Caco-2 (cell line): ENCODE data around the gene BPIFA1. TPM values are rescaled to one million over a fixed set of nuclear protein-coding genes. Genes with fewer than 3 reads are reported as not detected.

ENCODE experiments used
- BruUV-seq: library from RNA; stranded (reverse); fragments of 400-500 nt; replicated peaks from 2 replicates; lab custom pipeline; 2021; lab: Mats Ljungman, UMichigan
- CTCF ChIA-PET: fragments of 300-600 bp; sonication (Branson Sonifier 250); formaldehyde crosslinking; loops from one replicate; lab custom pipeline; 2022; ENCODE audit warnings: antibody characterized with exemption; lab: Charles Lee
- POLR2A ChIA-PET: fragments of 300-600 bp; sonication (Branson Sonifier 250); formaldehyde crosslinking; loops from one replicate; lab custom pipeline; 2022; ENCODE audit warnings: antibody characterized with exemption; lab: Charles Lee
- DNase-seq, 2 experiments: peaks; one replicate each; pipeline versions ENCODE4 v3.0.0 to v3.0.0-alpha.2; 2020 to 2022
- H3K27me3 ChIP-seq: replicated peaks from 2 replicates; pipeline ENCODE4 v1.6.0; 2011; ENCODE audit warnings: low read length; ENCODE audit not compliant: control insufficient read depth, insufficient read depth
- H3K36me3 ChIP-seq: 2 replicates; pipeline ENCODE4 v1.5.1; 2011; ENCODE audit warnings: low read length; ENCODE audit not compliant: control insufficient read depth, insufficient read depth
- H3K4me1 ChIP-seq: fragments of 250-450 bp; sonication (Bioruptor Pico); 2 replicates; pipeline ENCODE4 v1.5.1; 2020; ENCODE audit warnings: mild to moderate bottlenecking
- H3K4me3 ChIP-seq: 2 replicates; pipeline ENCODE4 v1.5.1; 2011; ENCODE audit warnings: low read depth, mild to moderate bottlenecking, control low read depth, low read length
- H3K9me3 ChIP-seq: fragments of 250-450 bp; sonication (Bioruptor Pico); 2 replicates; pipeline ENCODE4 v1.5.1; 2020; ENCODE audit warnings: mild to moderate bottlenecking, moderate library complexity
- H3K27ac Mint-ChIP-seq: one replicate; pipeline ENCODE4 v1.8.0; 2022; ENCODE audit warnings: mixed read lengths; ENCODE audit not compliant: unreplicated experiment
- H3K27me3 Mint-ChIP-seq: one replicate; pipeline ENCODE4 v1.8.0; 2022; ENCODE audit warnings: mixed read lengths; ENCODE audit not compliant: insufficient read depth, unreplicated experiment
- H3K36me3 Mint-ChIP-seq: one replicate; pipeline ENCODE4 v1.8.0; 2022; ENCODE audit warnings: mild to moderate bottlenecking, mixed read lengths; ENCODE audit not compliant: insufficient read depth, unreplicated experiment
- H3K4me1 Mint-ChIP-seq: one replicate; pipeline ENCODE4 v1.8.0; 2022; ENCODE audit warnings: low read depth, mixed read lengths; ENCODE audit not compliant: unreplicated experiment
- H3K4me3 Mint-ChIP-seq: one replicate; pipeline ENCODE4 v1.8.0; 2022; ENCODE audit warnings: mild to moderate bottlenecking, moderate library complexity, mixed read lengths; ENCODE audit not compliant: unreplicated experiment
- H3K9me3 Mint-ChIP-seq: one replicate; pipeline ENCODE4 v1.8.0; 2022; ENCODE audit warnings: mixed read lengths; ENCODE audit not compliant: unreplicated experiment
- intact Hi-C: fragments of 100-400 bp; cut with micrococcal nuclease; formaldehyde crosslinking; loops from one replicate; pipeline ENCODE4 v1.10.0; 2022; ENCODE audit not compliant: unreplicated experiment
- total RNA-seq: library from RNA; stranded (reverse); gene quantifications from 2 replicates; pipeline ENCODE4 v1.2.3, GENCODE V29; 2022
- TF ChIP-seq, protein P1 (sequence below), 2 experiments: fragments of 200-600 bp in 1 of 2; IDR thresholded peaks; 1 replicate in 1 of 2; 2 replicates in 1 of 2; pipeline versions ENCODE4 v1.5.1 to v1.8.0; 2011 to 2022; ENCODE audit warnings: antibody characterized with exemption in 1 of 2, control low read depth in 1 of 2, inconsistent platforms in 1 of 2, low read depth in 1 of 2, low read length in 1 of 2, mild to moderate bottlenecking in 1 of 2, moderate library complexity in 1 of 2; ENCODE audit not compliant: insufficient read depth in 1 of 2, severe bottlenecking in 1 of 2, unreplicated experiment in 1 of 2

BPIFA1 gene
- total RNA-seq, 1 experiment from 2014 or later = not detected

DNA sequence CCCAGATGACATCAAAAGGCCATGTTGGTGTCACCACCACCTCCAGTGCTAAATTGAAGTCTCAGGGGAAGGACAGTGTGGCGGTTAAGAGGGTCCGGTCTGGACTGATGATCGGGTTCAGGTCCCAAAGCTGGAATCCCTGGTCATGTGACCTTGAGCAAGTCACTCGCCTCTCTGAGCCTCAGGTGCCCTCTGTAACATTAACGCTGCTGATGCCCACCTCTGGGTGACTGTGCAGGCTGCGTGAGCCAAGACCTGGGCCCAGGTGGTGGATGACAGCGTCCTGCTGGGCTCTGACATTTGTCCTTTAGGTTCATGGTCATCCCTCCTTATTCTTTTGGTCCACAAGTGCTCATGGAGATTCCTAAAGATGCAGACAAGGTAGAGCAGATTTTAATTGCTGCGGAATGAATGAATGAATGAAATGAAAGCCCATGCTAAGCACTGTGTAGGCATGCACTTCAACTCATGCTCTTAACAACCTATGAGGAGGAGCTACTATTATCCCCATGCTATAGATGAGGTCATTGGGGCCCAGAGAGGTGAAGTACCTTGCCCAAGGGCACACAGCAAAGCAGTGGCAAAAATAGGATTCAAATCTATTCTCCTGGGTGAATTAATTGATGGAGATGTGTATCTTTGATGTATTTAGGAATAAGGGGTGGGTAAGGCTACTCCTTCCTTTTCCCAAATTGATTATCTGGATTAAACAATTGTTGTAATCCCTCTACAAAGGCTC, 46.6 kb downstream of the BPIFA1 start:
- TF ChIP-seq, protein P1, sequence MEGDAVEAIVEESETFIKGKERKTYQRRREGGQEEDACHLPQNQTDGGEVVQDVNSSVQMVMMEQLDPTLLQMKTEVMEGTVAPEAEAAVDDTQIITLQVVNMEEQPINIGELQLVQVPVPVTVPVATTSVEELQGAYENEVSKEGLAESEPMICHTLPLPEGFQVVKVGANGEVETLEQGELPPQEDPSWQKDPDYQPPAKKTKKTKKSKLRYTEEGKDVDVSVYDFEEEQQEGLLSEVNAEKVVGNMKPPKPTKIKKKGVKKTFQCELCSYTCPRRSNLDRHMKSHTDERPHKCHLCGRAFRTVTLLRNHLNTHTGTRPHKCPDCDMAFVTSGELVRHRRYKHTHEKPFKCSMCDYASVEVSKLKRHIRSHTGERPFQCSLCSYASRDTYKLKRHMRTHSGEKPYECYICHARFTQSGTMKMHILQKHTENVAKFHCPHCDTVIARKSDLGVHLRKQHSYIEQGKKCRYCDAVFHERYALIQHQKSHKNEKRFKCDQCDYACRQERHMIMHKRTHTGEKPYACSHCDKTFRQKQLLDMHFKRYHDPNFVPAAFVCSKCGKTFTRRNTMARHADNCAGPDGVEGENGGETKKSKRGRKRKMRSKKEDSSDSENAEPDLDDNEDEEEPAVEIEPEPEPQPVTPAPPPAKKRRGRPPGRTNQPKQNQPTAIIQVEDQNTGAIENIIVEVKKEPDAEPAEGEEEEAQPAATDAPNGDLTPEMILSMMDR (IDR thresholded peaks at IDR 0.05; ENCODE audit: insufficient read depth in 1 of 2, low read depth in 1 of 2, low read length in 1 of 2, severe bottlenecking in 1 of 2, unreplicated experiment in 1 of 2) = no peak
- peaks cover 16% of the 10 kb centered on the region for H3K27me3 Mint-ChIP-seq
- Histone ChIP-seq H3K9me3 (no peaks in the 10 kb centered on the region), H3K27me3 (no peaks in the 10 kb centered on the region; the same call in 1 of the 2 replicates), H3K36me3 (no peaks in the 10 kb centered on the region), H3K4me3 (no peak overlapping the region), H3K4me1 (no peaks in the 10 kb centered on the region)
- intact Hi-C loops = no loop called here
- H3K4me1 Mint-ChIP-seq = peaks cover 5% of the 10 kb centered on the region
- no peak for DNase-seq
- no peak overlapping the region for H3K4me3 Mint-ChIP-seq
- no peaks in the 10 kb centered on the region for H3K36me3 Mint-ChIP-seq
- CTCF ChIA-PET = interaction anchor here (1.2 to 1.9 kb wide), 2 partner anchors 10 to 20 kb away, joined by 3 to 6 read pairs; no protein-coding TSS in a partner anchor
- BruUV-seq = no TSS peak
- no peak overlapping the region for H3K27ac Mint-ChIP-seq
- POLR2A ChIA-PET = no interaction called here
- no peaks in the 10 kb centered on the region for H3K9me3 Mint-ChIP-seq

DNA sequence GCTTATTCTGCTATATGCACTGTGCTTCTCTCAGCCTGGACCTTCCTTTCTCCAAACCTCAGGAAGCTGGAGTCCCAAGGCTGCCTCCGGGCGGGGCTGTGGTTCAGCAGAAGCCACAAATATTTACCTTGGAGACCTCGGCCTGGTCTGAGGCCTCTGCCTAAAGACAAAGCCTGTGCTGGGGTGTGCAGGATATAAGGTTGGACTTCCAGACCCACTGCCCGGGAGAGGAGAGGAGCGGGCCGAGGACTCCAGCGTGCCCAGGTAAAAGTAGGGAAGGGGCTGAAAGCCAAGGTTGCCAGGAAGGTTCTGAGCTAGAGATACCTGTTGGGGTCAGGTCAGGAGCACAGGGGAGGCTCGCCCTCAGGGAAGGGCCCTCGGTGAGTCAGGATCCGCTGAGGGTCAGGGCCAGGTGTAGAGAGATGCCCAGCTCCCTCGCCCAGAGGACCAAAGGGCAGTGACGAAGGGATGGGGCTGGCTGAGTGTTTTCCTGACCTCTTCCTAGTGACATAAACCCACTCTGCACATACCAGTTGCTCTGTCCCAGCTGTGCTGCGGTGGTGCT, 47.3 kb downstream of the BPIFA1 start, which contains the start of gene BPIFB1:
Gene BPIFB1, plus strand, starts transcription at position 224 of the 565 bp plus-strand sequence. CDS start 2,860 bp downstream, outside the sequence.
- peaks cover 15% of the 10 kb centered on the region for H3K27me3 Mint-ChIP-seq
- DNase-seq = peak in 1 of 2 experiments; percentile 44
- POLR2A ChIA-PET = no interaction called here
- CTCF ChIA-PET = interaction anchor here (1.2 to 1.9 kb wide), 2 partner anchors 9 to 20 kb away, joined by 3 to 6 read pairs; no protein-coding TSS in a partner anchor
- no peaks in the 10 kb centered on the region for H3K9me3 ChIP-seq
- no peaks in the 10 kb centered on the region for H3K4me1 ChIP-seq
- H3K36me3 ChIP-seq = no peaks in the 10 kb centered on the region
- H3K4me3 ChIP-seq = no peak within 1 kb of the TSS
- TF ChIP-seq, protein P1 (IDR thresholded peaks at IDR 0.05; ENCODE audit: insufficient read depth in 1 of 2, low read depth in 1 of 2, low read length in 1 of 2, severe bottlenecking in 1 of 2, unreplicated experiment in 1 of 2) = no peak
- intact Hi-C loops = no loop called here
- BruUV-seq = no TSS peak
- H3K4me3 Mint-ChIP-seq = no peak within 1 kb of the TSS
- H3K36me3 Mint-ChIP-seq = no peaks in the 10 kb centered on the region
- no peak within 1 kb of the TSS for H3K27ac Mint-ChIP-seq
- H3K9me3 Mint-ChIP-seq = no peaks in the 10 kb centered on the region
- no peaks in the 10 kb centered on the region; the same call in 1 of the 2 replicates for H3K27me3 ChIP-seq
- peaks cover under 1% of the 10 kb centered on the region for H3K4me1 Mint-ChIP-seq

DNA sequence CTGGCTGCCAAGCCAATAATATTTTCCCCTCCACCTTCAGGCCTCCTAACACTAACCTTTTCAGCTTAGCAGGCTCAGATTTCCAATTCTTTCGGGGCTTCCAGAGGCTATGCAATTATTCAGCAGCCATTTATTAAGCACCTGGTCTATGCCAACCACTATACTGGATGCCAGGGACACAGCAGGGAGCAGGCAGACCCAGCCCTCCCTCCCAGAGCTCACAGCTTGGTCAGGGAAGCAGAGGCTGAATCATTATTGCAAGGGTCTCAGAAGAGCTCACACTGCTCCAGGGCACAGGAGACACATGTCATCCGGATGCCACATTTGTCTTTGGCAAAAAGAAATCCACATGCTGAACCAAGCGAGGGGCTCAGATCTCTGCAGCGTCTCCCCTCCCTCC, 48.5 kb downstream of the BPIFA1 start:
- no TSS peak for BruUV-seq
- no peak for DNase-seq
- no peaks in the 10 kb centered on the region for H3K9me3 ChIP-seq
- ChIA-PET CTCF (interaction anchor here (1.1 kb wide), 1 partner anchor 72 kb away, joined by 4 read pairs; no protein-coding TSS in a partner anchor), POLR2A (no interaction called here)
- no peaks in the 10 kb centered on the region for H3K4me1 Mint-ChIP-seq
- H3K4me1 ChIP-seq = no peaks in the 10 kb centered on the region
- no peak overlapping the region for H3K4me3 Mint-ChIP-seq
- peaks cover 20% of the 10 kb centered on the region for H3K27me3 Mint-ChIP-seq
- no peaks in the 10 kb centered on the region; the same call in 1 of the 2 replicates for H3K27me3 ChIP-seq
- intact Hi-C loops = no loop called here
- TF ChIP-seq, protein P1 (IDR thresholded peaks at IDR 0.05; ENCODE audit: insufficient read depth in 1 of 2, low read depth in 1 of 2, low read length in 1 of 2, severe bottlenecking in 1 of 2, unreplicated experiment in 1 of 2) = no peak
- no peaks in the 10 kb centered on the region for H3K9me3 Mint-ChIP-seq
- H3K36me3 Mint-ChIP-seq = no peaks in the 10 kb centered on the region
- no peak overlapping the region for H3K4me3 ChIP-seq
- no peak overlapping the region for H3K27ac Mint-ChIP-seq
- no peaks in the 10 kb centered on the region for H3K36me3 ChIP-seq
